HG02588 (cell line): ENCODE data around the gene MCAT.
"Not testable (repeated sequence)": the region's sequence is repeated elsewhere in the genome, so short reads cannot be mapped to it uniquely, and the experiment has no call there.

Experiments
- ATAC-seq: cut with Tn5 transposase; IDR thresholded peaks from one replicate; pipeline ENCODE4 v1.9.1; 2021; ENCODE audit warnings: mild to moderate bottlenecking, moderate library complexity; ENCODE audit not compliant: unreplicated experiment

Gene MCAT

GRCh38 chr22:43154887-43155536 lies 11.8 kb upstream of the MCAT start:
- no peak for ATAC-seq

DNA sequence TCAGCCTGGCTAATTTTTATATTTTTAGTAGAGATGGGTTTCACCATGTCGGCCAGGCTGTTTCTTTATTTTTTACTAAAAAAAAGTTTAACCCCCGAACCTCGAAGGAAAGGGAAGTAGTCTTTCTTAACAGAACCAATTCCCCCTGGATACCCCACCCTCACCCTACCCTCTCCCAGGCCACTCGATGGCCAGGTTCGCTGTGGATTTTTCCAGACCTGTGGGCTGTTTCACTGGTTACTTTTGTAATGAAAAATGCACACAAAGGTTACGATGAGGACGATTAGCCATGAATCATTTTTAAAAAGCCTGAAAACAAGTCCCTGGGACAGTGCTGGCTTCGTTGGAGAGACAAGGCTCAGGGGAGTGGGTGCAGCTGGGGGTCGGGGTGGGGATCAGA lies 10.7 kb upstream of the MCAT start:
- ATAC-seq: no peak

DNA sequence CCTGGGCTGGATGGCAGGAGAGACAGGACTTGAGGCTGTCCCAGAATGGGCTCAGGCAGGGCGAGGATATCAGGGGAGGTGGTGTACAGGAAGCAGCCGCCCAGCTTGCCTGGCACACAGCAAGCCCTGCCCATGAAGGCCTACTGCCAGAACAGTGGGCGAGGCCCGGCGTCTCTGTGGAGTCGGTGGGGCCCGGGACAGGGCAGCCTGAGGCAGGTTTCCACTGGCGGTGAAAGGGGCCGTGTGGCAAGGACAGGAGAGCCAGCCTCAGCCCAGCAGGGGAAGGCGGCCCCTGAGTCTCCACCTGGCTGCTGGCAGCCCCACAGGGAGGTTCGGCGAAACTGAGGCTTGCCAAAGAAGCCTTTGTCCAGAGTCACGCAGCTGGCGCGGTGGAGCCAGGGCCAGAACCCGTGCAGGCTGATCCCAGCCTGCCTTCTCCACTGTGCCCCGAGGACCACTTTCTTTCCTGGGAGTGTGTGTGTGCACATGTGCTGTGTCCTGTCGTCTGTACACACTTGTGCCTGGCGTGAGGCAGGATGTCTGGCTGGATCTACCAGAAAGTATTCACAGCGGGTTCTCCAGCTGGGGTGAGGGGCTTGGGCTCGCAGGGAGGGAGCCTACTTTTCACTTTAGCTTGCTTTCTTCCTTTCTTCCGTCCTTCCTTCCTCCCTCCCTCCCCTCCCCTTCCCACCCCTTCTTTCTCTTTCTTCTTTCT lies 9.3 kb upstream of the MCAT start:
- ATAC-seq: no peak

- ATAC-seq: no peak
These were observed 8.8 kb upstream of the MCAT start for GRCh38 chr22:43152003-43152356.

DNA sequence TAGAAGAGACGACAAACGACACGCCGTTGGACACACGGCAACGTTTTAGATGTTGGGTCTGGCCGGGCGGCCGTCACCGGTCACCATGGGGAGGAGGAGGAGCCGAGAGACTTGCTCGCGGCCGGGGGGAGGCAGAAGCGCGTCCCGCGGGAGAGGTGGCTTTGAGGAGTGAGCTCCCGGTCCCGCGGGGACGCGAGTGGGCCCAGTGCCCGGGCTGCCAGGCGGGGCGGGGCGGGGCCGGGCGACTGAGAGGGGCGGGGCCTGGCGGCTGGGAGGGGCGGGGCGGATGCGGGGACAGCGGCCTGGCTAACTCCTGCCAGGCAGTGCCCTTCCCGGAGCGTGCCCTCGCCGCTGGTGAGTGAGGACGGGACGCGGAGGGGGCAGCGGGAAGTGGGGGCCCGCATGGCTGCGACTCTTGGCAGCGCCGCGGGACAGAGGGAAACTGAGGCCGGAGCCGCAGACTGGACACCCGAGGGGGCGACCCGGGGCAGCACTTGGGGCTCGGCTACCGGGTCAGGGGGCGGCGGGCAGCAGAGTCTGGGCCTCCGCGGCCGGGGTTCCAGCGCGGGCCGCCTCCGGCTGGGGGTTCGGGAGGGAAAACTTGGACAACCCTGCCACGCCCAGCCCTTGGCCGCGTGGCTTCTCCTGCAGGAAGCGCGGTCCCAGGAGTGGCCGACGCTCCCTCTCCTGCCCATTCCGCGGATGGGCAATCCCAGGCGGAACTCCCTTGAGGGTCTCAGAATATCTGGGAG lies 8.2 kb upstream of the MCAT start, which contains the start of gene TSPO:
Gene TSPO (plus strand): TSS at position 309 of the 752 bp plus-strand sequence. CDS start 7,680 bp downstream, outside the sequence.
- ATAC-seq: no peak

DNA sequence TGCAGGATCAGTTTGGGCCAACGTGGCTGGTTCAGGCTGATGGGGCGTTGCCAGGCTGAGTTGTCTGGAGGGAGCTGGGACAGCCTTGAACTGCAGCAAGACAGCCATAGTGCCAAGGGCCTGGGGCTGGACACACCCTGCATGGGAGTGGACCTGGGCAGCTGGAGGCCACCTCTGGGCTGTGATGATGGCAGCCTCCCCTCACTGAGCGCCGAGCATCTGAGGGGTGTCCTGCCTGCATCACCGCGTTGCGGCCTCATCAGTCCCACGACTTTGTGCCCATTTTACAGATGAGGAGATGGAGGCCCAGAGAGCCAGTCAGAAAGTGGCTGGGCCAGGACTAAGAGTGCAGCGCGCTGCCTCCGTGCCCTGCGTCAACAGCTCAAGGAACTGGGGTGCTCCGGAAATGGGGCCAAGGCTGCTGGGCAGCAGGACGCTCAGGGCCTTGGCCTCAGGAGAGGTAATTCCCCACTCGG lies 7.6 kb upstream of the MCAT start:
- no peak for ATAC-seq

DNA sequence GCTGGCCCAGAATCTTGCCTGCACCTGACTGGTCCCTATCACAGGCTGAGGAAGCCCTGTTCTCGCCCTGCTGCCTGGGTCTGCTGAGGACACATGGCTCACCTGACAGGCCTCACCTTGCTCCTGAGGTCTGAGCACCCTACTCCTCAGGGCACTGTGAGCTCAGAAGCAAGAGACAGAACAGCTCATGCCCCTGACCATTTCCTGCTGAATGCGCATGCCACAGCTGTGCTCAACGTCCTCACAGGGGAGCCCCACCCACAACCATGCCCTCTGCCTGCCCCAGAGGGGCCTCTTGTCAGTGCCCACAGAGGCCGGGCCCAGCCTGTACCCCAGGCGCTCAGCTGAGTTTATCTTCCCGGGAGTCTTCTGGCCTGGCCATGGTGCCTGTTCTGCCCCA lies 5.4 kb upstream of the MCAT start:
- no peak for ATAC-seq

DNA sequence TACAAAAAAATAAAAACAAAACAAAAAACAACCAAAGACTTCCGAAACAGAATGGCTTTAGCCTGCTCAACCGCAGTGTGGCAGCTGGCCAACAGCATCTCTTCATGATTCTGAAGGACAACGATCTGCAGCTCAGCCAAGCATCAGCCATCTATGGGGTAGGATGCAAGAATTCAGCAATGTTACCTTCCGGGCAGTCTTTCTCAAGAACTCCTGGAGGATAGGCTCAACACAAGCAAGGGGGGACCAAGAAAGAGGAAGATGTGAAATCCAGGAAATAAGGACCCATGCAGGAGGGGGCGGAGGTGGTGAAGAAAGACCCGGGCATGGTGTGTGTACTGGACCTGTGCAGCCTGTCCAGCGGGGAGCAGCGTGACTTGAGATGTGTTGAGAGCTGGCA lies 4.6 kb upstream of the MCAT start:
- ATAC-seq: no peak

DNA sequence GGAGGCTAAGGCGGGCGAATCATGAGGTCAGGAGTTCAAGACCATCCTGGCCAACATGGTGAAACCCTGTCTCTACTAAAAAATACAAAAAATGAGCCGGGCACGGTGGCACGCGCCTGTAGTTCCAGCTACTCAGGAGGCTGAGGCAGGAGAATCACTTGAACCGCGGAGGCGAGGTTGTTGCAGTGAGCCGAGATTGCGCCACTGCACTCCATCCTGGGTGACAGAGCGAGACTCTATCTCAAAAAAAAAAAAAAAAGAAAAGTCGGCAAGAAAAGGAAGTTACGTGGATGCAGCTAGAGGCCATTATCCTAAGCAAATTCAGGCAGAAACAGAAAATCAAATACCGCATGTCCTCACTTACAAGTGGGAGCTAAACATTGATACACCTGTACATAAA lies 3.1 kb upstream of the MCAT start:
- not testable (repeated sequence) for ATAC-seq

- ATAC-seq: not testable (repeated sequence)
These were observed 2.2 kb upstream of the MCAT start for GRCh38 chr22:43145371-43145770.

DNA sequence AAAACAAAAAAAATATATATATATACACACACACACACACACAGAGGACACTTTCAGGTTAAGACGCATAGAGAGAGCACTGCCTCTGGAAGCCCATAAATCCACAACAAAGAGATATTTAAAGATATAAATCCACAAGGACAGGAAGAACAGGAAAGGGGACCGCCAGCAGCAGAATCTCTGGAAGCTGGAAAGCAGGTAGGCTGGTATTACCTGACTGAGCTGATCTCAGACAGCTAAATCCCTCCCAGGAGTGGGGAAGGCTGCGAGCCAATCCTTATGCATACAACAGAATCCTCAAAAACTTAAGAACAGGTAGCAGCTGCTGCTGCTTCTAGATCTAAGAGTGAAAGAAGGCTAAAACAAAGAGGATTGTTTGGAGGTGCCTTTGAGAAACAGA lies 1.8 kb upstream of the MCAT start:
- ATAC-seq: no peak

DNA sequence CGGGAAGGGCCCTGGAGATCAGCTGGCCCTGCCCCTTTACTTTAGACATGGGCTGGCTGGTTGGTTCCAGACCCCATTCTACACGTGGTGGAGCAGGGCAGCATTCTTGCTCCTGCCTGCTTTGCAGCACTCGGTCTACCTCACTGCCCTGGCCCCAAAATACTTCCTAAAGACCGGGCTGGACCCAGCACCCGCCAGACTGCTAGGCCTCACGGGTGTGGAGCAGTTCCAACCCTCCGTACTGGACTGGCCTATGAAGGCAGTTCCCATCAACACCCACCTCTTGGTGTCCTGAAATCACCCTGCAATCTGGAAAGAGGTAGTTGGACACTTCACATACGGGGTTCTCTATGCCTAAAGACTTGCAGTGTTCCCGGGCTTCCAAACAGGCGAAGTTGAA lies 6.4 kb downstream of the MCAT start:
- no peak for ATAC-seq

DNA sequence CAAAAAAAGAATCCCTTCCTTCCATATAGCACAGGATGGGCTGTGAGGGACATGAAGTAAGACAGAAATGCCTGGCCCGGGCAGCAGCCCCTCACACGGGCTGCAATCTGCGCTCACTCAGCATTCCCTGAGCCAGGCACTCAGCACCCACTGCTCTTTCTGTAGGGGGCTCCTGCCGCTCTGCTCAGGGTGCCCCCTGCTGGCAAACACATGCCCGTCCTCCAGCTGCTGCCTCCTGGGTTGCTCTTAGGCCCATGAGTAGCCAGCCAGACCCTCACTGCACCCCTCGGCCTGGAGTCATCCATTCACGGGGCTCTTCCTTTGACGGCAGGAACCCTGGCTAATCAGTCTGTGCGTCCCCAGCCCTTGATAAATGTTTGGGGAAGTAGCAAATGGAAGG lies 6.9 kb downstream of the MCAT start:
- no peak for ATAC-seq

DNA sequence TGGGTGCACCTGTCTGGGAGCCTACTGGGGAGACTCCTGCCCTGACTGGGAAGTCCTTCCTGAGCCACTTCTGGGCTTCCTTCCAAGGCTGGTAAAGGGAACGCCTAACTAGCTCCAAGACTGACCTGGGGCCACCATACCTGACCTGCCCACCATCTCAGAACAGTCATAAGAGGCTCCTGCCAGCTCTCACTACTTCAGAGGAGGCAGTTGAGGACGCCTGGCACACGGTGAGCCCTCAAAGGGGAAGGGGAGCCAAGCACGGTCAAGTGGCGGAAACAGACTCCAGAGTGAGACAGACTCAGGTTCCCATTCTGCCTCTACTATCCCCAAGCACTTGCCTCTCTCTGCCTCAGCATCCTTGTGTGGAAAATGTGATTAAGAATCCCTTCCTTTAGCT lies 7.6 kb downstream of the MCAT start:
- ATAC-seq: no peak

GRCh38 chr22:43134553-43134952 lies 8.6 kb downstream of the MCAT start:
- no peak for ATAC-seq

DNA sequence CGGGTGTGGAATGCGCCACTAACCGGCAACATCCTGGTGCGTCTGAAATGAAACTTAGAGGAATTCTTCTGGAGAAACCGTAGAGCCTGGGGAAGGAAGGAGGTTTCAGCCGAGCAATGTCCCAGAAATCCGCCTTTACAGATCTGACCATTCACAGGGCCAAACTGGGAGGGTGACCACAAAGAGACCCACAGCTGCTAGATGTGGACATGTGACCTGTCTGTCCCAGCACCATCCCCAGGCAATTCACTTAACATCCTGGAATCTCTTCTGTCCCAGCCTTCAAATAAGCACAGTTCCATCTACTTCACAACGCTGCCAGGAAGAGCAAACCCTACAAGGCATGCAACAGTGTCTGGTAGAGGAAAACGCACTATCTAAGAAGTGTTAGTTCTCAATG lies 9.8 kb downstream of the MCAT start:
- ATAC-seq: no peak

- ATAC-seq: no peak
These were observed 11.3 kb downstream of the MCAT start for GRCh38 chr22:43131773-43132501.

- no peak for ATAC-seq
These were observed 13.5 kb downstream of the MCAT start for GRCh38 chr22:43129426-43130425.

- no peak for ATAC-seq
These were observed 14.2 kb downstream of the MCAT start for GRCh38 chr22:43128928-43129424.

DNA sequence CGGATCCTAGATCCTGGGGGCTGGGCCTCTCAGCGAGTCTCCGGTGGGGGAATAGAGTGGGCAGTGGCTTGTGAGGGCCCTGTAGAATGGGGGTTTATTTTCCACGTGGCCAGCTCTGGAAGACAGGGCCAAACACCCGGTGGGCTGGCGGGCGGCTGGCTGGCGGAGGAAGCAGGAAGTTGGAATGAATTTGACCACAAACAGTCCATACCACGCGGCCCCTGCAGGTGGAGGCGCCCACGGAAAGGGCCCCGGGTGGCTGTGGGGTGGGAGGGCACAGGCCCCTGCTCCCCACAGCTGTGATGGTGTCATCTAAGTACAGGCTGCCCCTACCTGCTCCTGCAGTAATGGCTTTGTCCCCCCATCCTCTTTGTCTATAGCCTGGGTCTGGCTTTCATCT lies 15.1 kb downstream of the MCAT start:
- ATAC-seq: no peak
